Measurements from ENCODE around the gene HOXA13. TPM values are rescaled to one million over a fixed set of nuclear protein-coding genes. Genes with fewer than 3 reads are reported as not detected.

HOXA13 gene
- total RNA-seq, 3 donors from 2014 or later (not counting 1 experiment from before 2014, with no cell fraction given), result not detected

DNA sequence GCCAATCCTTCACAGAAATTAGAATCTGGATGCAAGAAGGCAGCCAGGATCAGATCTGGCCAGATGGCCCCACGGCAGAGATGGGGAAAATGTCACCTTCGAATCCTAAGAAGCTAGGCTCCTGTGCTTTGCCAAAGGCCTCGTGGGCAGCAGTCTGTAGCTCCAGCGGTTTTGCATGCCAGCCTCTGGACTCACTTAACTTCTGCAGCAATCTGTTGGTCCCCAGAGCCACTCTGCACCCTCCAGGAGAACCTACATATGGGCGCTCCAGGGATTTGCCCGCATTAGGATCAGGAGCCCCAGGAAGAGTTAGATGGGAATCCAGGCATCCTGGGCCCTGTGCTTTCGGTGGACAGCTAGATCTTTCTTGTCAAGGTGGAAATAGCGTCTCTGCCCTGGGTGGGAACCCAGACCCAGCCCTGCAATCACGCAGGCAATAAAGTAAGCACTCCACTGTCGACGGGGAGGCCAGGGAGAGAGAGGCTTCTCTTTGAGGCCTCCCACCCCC lies 10.1 kb upstream of the HOXA13 start:
- no peak overlapping the region for H3K27ac ChIP-seq (ENCODE audit: low read length)
- H3K27ac Mint-ChIP-seq, result no peak overlapping the region
- no peaks in the 10 kb centered on the region for H3K36me3 Mint-ChIP-seq
- WGBS (ENCODE audit: insufficient coverage), result 39% methylated on average over 11 of the region's 11 CpGs
- H3K36me3 ChIP-seq (ENCODE audit: control insufficient read depth, insufficient read depth, low read length), result no peaks in the 10 kb centered on the region
- H3K9me3 ChIP-seq (ENCODE audit: control insufficient read depth, insufficient read depth, low read length), result no peaks in the 10 kb centered on the region
- peaks cover 77 to 96% of the 10 kb centered on the region in 2 donors for H3K27me3 Mint-ChIP-seq (ENCODE audit: low read depth in 2 of 2)
- no peak for ATAC-seq
- H3K4me1 ChIP-seq (ENCODE audit: control insufficient read depth, insufficient read depth, low read length), result peaks cover 20% of the 10 kb centered on the region
- no peak overlapping the region for H3K4me3 ChIP-seq (ENCODE audit: low read length)
- H3K4me3 Mint-ChIP-seq, result no peak overlapping the region
- H3K9me3 Mint-ChIP-seq, result no peaks in the 10 kb centered on the region
- intact Hi-C loops (cut with micrococcal nuclease), result no loop called here
- peaks cover 68% of the 10 kb centered on the region for H3K27me3 ChIP-seq (ENCODE audit: control insufficient read depth, insufficient read depth, low read length)
- TF ChIP-seq, protein P1, sequence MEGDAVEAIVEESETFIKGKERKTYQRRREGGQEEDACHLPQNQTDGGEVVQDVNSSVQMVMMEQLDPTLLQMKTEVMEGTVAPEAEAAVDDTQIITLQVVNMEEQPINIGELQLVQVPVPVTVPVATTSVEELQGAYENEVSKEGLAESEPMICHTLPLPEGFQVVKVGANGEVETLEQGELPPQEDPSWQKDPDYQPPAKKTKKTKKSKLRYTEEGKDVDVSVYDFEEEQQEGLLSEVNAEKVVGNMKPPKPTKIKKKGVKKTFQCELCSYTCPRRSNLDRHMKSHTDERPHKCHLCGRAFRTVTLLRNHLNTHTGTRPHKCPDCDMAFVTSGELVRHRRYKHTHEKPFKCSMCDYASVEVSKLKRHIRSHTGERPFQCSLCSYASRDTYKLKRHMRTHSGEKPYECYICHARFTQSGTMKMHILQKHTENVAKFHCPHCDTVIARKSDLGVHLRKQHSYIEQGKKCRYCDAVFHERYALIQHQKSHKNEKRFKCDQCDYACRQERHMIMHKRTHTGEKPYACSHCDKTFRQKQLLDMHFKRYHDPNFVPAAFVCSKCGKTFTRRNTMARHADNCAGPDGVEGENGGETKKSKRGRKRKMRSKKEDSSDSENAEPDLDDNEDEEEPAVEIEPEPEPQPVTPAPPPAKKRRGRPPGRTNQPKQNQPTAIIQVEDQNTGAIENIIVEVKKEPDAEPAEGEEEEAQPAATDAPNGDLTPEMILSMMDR (IDR thresholded peaks at IDR 0.05), result no peak
- no peak for DNase-seq
- peaks cover 16 to 19% of the 10 kb centered on the region in 2 donors for H3K4me1 Mint-ChIP-seq

DNA sequence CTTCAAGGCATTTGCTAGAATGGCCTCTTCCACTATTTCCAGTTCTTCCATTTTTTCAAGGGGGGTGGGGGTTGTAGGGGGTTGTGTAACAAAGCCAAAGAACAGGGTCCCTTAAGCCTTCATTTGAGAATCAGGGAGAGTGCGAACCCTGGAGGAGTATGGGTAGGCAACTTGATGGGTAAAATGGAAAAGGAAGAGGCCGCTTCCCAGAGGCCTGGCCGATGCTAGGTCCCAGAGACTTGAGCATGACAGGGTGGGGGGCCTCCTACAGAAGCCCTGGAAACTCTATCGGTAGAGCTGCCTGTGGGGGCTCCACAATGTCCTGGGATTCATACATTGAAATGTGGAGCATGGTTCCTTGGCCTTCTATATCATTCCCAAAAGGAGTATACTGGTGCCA lies 9.1 kb upstream of the HOXA13 start:
- Mint-ChIP-seq H3K36me3 (no peaks in the 10 kb centered on the region), H3K4me3 (no peak overlapping the region), H3K9me3 (no peaks in the 10 kb centered on the region), H3K27me3 (ENCODE audit: low read depth in 2 of 2) (peaks cover 75 to 91% of the 10 kb centered on the region in 2 donors), H3K4me1 (peaks cover 21 to 23% of the 10 kb centered on the region in 2 donors), H3K27ac (no peak overlapping the region)
- TF ChIP-seq, protein P1 (IDR thresholded peaks at IDR 0.05), result no peak
- Histone ChIP-seq H3K27ac (ENCODE audit: low read length) (no peak overlapping the region), H3K9me3 (ENCODE audit: control insufficient read depth, insufficient read depth, low read length) (no peaks in the 10 kb centered on the region), H3K36me3 (ENCODE audit: control insufficient read depth, insufficient read depth, low read length) (no peaks in the 10 kb centered on the region), H3K4me1 (ENCODE audit: control insufficient read depth, insufficient read depth, low read length) (peaks cover 24% of the 10 kb centered on the region), H3K27me3 (ENCODE audit: control insufficient read depth, insufficient read depth, low read length) (peaks cover 73% of the 10 kb centered on the region), H3K4me3 (ENCODE audit: low read length) (no peak overlapping the region)
- ATAC-seq (no peak), DNase-seq (no peak)
- 78% methylated on average over 4 of the region's 4 CpGs for WGBS (ENCODE audit: insufficient coverage)
- intact Hi-C loops (cut with micrococcal nuclease), result no loop called here

DNA sequence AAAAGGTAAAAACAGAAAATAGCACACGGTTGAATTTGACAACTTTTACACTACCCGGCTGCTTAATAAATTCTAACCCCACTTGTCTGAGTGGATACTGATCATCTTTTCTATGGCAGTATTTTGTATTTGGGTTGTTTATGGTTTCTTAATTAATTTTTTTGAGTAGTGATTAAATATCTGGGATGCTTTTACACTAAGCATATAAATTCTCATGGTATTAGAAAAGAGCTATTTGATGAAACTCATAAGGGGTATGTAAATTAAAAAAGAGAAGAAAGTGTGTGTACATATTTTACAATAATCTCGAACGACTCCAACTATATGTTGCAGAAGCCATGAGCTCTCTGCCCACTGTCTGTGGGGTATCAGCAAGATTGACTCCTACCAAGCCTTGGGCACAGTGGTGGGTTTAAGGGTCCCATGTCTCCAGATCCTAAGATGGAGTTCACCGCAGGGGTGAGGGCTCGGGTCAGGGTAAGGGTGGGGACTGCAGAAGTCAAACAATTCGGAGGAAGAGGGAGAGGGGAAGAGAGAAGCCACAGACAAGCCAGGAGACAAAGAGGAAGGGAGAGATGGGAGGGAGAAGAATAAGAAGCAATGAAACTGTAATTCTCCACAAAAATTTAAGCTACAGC lies 7.6 kb upstream of the HOXA13 start:
- intact Hi-C loops (cut with micrococcal nuclease), result no loop called here
- peaks cover 76 to 93% of the 10 kb centered on the region in 2 donors for H3K27me3 Mint-ChIP-seq (ENCODE audit: low read depth in 2 of 2)
- no peaks in the 10 kb centered on the region for H3K9me3 ChIP-seq (ENCODE audit: control insufficient read depth, insufficient read depth, low read length)
- no peaks in the 10 kb centered on the region for H3K36me3 Mint-ChIP-seq
- H3K27ac Mint-ChIP-seq, result no peak overlapping the region
- H3K4me1 Mint-ChIP-seq, result peaks cover 21 to 23% of the 10 kb centered on the region in 2 donors
- no peaks in the 10 kb centered on the region for H3K36me3 ChIP-seq (ENCODE audit: control insufficient read depth, insufficient read depth, low read length)
- no peak overlapping the region for H3K4me3 Mint-ChIP-seq
- no peak overlapping the region for H3K4me3 ChIP-seq (ENCODE audit: low read length)
- WGBS (ENCODE audit: insufficient coverage), result 12% methylated on average over 4 of the region's 7 CpGs
- TF ChIP-seq, protein P1 (IDR thresholded peaks at IDR 0.05), result no peak
- DNase-seq, result no peak
- H3K9me3 Mint-ChIP-seq, result no peaks in the 10 kb centered on the region
- no peak overlapping the region for H3K27ac ChIP-seq (ENCODE audit: low read length)
- no peak for ATAC-seq
- peaks cover 71% of the 10 kb centered on the region for H3K27me3 ChIP-seq (ENCODE audit: control insufficient read depth, insufficient read depth, low read length)
- H3K4me1 ChIP-seq (ENCODE audit: control insufficient read depth, insufficient read depth, low read length), result peaks cover 25% of the 10 kb centered on the region

Data from natural killer cell (primary cell).